Ishikawa (cell line): ENCODE results near the gene SCGB2A2.
A peak's percentile ranks its signal among the peaks of the same experiment; 100 is the strongest.

Experiments
- CEBPB ChIP-seq: IDR thresholded peaks from 2 replicates; pipeline ENCODE4 v1.6.1; 2012
- CREB1 ChIP-seq: IDR thresholded peaks from 2 replicates; pipeline ENCODE4 v1.6.1; 2012; ENCODE audit warnings: low read depth
- EGR1 ChIP-seq: IDR thresholded peaks from 2 replicates; pipeline ENCODE4 v1.6.1; 2012
- EP300 ChIP-seq: IDR thresholded peaks from 2 replicates; pipeline ENCODE4 v1.6.1; 2012; ENCODE audit warnings: borderline replicate concordance
- FOXM1 ChIP-seq: IDR thresholded peaks from 2 replicates; pipeline ENCODE4 v1.6.1; 2012; ENCODE audit warnings: low read depth, borderline replicate concordance
- NFIC ChIP-seq: IDR thresholded peaks from 2 replicates; pipeline ENCODE4 v1.6.1; 2012
- RAD21 ChIP-seq: IDR thresholded peaks from 2 replicates; pipeline ENCODE4 v1.6.1; 2012; ENCODE audit warnings: low read depth
- TAF1 ChIP-seq: IDR thresholded peaks from 2 replicates; pipeline ENCODE4 v1.6.1; 2012; ENCODE audit warnings: low read depth, mild to moderate bottlenecking
- TCF12 ChIP-seq: IDR thresholded peaks from 2 replicates; pipeline ENCODE4 v1.6.1; 2012; ENCODE audit warnings: low read depth
- TEAD4 ChIP-seq: IDR thresholded peaks from 2 replicates; pipeline ENCODE4 v1.6.1; 2012
- YY1 ChIP-seq: IDR thresholded peaks from 2 replicates; pipeline ENCODE4 v1.6.1; 2012; ENCODE audit warnings: low read depth
- ZBTB7A ChIP-seq: IDR thresholded peaks from 2 replicates; pipeline ENCODE4 v1.6.1; 2012; ENCODE audit warnings: low read depth
- TF ChIP-seq, protein P1 (sequence below): IDR thresholded peaks from 2 replicates; pipeline ENCODE4 v1.6.1; 2012; ENCODE audit warnings: low read depth, mild to moderate bottlenecking
- TF ChIP-seq, protein P2 (sequence below): IDR thresholded peaks from 2 replicates; pipeline ENCODE4 v1.6.1; 2012
- TF ChIP-seq, protein P3 (sequence below): IDR thresholded peaks from 2 replicates; pipeline ENCODE4 v1.6.1; 2012

The SCGB2A2 gene

DNA sequence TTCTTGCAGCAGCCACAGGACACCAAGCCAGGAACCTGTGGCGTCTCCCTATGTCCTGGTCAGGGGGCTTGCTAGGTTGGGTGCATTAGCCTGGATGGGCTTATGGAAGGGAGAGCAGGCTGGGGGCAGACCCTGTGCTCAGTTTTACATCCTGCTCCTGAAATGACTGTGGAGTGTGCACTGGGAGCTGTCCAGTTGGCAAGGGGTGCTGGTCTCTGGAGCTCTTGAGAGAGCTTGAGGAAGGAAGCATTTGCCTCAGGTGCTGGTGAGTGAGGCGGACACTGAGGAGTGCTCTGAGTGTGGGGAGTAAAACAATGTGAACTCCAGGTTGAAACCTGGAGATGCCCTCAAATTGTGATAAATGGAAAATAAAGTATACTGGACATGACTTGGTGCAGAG is 25.5 kb downstream of the SCGB2A2 start:
- TF ChIP-seq FOXM1 (no peak), CEBPB (no peak), EP300 (no peak)
- TF ChIP-seq, protein P1, sequence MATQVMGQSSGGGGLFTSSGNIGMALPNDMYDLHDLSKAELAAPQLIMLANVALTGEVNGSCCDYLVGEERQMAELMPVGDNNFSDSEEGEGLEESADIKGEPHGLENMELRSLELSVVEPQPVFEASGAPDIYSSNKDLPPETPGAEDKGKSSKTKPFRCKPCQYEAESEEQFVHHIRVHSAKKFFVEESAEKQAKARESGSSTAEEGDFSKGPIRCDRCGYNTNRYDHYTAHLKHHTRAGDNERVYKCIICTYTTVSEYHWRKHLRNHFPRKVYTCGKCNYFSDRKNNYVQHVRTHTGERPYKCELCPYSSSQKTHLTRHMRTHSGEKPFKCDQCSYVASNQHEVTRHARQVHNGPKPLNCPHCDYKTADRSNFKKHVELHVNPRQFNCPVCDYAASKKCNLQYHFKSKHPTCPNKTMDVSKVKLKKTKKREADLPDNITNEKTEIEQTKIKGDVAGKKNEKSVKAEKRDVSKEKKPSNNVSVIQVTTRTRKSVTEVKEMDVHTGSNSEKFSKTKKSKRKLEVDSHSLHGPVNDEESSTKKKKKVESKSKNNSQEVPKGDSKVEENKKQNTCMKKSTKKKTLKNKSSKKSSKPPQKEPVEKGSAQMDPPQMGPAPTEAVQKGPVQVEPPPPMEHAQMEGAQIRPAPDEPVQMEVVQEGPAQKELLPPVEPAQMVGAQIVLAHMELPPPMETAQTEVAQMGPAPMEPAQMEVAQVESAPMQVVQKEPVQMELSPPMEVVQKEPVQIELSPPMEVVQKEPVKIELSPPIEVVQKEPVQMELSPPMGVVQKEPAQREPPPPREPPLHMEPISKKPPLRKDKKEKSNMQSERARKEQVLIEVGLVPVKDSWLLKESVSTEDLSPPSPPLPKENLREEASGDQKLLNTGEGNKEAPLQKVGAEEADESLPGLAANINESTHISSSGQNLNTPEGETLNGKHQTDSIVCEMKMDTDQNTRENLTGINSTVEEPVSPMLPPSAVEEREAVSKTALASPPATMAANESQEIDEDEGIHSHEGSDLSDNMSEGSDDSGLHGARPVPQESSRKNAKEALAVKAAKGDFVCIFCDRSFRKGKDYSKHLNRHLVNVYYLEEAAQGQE: peak; percentile 91

GRCh38 chr11:62298975-62299374 is 29.0 kb downstream of the SCGB2A2 start, which contains the start of gene SCGB1D4:
Gene SCGB1D4 (minus strand): TSS chr11:62299075. CDS start chr11:62299010, 65 bp downstream.
- TF ChIP-seq FOXM1 (no peak), EP300 (no peak), TCF12 (no peak), YY1 (no peak), CEBPB (no peak), TEAD4 (no peak), EGR1 (no peak)
- TF ChIP-seq, protein P1: no peak

- TF ChIP-seq FOXM1 (no peak), EGR1 (no peak), ZBTB7A (no peak), EP300 (no peak), TAF1 (no peak), TCF12 (no peak), CREB1 (no peak), RAD21 (no peak), TEAD4 (no peak), NFIC (no peak), CEBPB (no peak), YY1 (no peak)
- TF ChIP-seq, protein P2, sequence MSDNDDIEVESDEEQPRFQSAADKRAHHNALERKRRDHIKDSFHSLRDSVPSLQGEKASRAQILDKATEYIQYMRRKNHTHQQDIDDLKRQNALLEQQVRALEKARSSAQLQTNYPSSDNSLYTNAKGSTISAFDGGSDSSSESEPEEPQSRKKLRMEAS: no peak
- TF ChIP-seq, protein P1: no peak
- TF ChIP-seq, protein P3, sequence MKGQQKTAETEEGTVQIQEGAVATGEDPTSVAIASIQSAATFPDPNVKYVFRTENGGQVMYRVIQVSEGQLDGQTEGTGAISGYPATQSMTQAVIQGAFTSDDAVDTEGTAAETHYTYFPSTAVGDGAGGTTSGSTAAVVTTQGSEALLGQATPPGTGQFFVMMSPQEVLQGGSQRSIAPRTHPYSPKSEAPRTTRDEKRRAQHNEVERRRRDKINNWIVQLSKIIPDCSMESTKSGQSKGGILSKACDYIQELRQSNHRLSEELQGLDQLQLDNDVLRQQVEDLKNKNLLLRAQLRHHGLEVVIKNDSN: no peak
Measured at GRCh38 chr11:62306227-62306626, 36.3 kb downstream of the SCGB2A2 start.

GRCh38 chr11:62307950-62308349 is 38.0 kb downstream of the SCGB2A2 start:
- TF ChIP-seq YY1 (no peak), CEBPB (no peak), ZBTB7A (no peak), FOXM1 (no peak), RAD21 (no peak), EP300 (no peak), TAF1 (no peak), NFIC (no peak), TEAD4 (no peak), EGR1 (no peak), TCF12 (no peak), CREB1 (no peak)
- TF ChIP-seq, protein P1: no peak
- TF ChIP-seq, protein P2: no peak
- TF ChIP-seq, protein P3: no peak
